ENCODE results near the gene ARHGAP9.
"Not testable (repeated sequence)": the region's sequence is repeated elsewhere in the genome, so short reads cannot be mapped to it uniquely, and the experiment has no call there.

The ARHGAP9 gene

DNA sequence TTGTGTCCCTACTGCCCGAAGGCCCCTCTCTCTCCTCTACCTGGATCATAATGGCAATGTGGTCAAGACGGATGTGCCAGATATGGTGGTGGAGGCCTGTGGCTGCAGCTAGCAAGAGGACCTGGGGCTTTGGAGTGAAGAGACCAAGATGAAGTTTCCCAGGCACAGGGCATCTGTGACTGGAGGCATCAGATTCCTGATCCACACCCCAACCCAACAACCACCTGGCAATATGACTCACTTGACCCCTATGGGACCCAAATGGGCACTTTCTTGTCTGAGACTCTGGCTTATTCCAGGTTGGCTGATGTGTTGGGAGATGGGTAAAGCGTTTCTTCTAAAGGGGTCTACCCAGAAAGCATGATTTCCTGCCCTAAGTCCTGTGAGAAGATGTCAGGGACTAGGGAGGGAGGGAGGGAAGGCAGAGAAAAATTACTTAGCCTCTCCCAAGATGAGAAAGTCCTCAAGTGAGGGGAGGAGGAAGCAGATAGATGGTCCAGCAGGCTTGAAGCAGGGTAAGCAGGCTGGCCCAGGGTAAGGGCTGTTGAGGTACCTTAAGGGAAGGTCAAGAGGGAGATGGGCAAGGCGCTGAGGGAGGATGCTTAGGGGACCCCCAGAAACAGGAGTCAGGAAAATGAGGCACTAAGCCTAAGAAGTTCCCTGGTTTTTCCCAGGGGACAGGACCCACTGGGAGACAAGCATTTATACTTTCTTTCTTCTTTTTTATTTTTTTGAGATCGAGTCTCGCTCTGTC lies 22.8 kb downstream of the ARHGAP9 start:
- DNase-seq (ENCODE audit: low spot score), result no peak

DNA sequence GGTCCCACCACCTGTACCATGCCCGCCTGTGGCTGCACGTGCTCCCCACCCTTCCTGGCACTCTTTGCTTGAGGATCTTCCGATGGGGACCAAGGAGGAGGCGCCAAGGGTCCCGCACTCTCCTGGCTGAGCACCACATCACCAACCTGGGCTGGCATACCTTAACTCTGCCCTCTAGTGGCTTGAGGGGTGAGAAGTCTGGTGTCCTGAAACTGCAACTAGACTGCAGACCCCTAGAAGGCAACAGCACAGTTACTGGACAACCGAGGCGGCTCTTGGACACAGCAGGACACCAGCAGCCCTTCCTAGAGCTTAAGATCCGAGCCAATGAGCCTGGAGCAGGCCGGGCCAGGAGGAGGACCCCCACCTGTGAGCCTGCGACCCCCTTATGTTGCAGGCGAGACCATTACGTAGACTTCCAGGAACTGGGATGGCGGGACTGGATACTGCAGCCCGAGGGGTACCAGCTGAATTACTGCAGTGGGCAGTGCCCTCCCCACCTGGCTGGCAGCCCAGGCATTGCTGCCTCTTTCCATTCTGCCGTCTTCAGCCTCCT lies 23.4 kb downstream of the ARHGAP9 start:
- DNase-seq (ENCODE audit: low spot score), result peak; percentile 42

DNA sequence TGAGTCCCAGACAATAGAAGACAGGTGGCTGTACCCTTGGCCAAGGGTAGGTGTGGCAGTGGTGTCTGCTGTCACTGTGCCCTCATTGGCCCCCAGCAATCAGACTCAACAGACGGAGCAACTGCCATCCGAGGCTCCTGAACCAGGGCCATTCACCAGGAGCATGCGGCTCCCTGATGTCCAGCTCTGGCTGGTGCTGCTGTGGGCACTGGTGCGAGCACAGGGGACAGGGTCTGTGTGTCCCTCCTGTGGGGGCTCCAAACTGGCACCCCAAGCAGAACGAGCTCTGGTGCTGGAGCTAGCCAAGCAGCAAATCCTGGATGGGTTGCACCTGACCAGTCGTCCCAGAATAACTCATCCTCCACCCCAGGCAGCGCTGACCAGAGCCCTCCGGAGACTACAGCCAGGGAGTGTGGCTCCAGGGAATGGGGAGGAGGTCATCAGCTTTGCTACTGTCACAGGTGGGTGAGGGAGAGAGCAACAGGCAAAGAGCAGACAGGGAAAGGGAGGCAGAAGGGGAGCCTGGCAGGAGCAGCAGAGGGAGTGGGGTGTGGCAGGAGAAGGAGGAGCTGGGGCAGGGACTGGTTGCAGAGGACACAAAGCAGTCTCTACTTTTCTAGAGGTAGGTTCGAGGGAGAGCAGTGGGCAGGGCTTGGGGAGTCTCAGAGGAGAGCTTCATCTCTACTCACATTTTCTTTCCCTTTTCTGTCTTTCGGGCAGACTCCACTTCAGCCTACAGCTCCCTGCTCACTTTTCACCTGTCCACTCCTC lies 24.1 kb downstream of the ARHGAP9 start:
- no peak for DNase-seq (ENCODE audit: low spot score)

DNA sequence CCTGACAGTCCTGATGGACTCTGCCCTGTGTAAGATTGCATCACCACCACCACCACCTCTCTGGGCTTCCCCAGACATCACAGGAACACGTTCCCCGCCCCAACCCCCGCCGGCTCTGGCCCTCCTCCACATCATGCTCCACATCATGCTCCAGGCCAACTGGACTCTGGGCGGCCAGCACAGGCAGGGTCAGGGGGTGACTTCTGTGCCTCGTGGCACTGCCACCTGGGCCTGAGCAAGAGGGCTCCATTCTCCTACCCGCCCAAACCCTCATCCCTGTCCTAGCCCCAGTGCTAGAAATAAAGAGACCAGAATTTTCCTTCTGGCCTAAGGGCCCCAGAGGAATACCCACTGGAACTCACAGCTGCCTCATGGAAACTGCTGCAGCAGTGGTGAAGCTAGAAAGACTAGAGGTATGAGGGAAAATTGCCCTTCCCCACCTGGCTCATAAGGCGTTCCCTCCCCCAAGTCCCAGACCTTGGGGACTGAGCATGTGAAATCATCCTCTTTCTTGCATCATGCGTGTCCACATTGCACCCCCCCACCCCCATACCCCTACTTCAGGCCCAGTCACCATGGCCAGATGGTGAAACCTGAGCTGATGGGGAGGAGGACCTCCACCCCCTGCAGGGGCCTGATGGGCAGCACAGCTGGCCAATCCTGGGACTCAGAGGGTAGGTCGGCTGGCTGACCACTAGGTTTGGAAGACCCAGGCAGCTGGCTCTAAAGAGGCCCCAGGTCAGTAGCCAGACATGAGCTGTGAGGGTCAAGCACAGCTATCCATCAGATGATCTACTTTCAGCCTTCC lies 24.9 kb downstream of the ARHGAP9 start, which contains the start of gene INHBE:
Gene INHBE (plus strand): TSS at position 742 of the 808 bp plus-strand sequence. CDS start 230 bp downstream, outside the sequence.
- DNase-seq (ENCODE audit: low spot score), result peak; percentile 86

DNA sequence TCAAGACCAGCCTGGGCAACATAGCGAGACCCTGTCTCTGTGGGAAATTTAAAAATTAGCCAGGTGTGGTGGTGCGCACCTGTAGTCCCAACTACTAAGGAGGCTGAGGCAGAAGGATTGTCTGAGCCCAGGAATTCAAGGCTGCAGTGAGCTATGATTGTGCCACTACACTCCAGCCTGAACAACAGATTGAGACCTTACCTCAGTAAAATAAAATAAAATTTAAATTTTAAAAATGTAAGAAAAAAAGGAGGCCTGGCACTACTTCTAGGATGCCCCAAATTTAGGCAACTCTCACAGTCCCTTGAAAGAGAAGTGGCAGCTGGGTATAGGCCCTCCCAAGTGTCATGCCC lies 25.5 kb downstream of the ARHGAP9 start:
- no peak for DNase-seq (ENCODE audit: low spot score)

DNA sequence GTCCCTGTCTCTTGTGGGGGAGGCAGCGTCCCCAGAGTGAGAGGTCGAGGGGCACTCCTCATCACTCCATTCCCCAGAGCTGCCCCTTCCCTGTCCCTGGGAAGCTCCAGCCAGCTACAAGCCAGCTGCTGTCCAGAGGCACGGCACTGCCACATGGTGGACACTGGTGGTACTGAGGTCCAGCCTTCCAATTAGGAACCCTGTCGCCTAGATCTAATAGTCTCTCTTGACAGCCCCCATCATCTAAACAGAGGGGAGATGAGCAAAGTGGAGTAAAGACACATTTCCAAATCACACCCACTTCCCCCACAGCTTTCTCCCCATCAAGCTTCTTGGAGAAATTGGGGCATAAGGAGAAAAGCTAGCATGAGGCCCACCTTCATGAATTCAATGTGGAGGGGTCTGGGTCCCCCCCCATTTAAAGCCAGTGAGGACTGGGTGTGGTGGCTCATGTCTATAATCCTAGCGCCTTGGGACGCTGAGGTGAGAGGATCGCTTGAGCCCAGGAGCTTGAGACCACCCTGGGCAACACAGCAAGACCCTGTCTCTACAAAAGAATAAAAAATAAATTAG lies 26.6 kb downstream of the ARHGAP9 start:
- DNase-seq (ENCODE audit: low spot score), result peak; percentile 83

DNA sequence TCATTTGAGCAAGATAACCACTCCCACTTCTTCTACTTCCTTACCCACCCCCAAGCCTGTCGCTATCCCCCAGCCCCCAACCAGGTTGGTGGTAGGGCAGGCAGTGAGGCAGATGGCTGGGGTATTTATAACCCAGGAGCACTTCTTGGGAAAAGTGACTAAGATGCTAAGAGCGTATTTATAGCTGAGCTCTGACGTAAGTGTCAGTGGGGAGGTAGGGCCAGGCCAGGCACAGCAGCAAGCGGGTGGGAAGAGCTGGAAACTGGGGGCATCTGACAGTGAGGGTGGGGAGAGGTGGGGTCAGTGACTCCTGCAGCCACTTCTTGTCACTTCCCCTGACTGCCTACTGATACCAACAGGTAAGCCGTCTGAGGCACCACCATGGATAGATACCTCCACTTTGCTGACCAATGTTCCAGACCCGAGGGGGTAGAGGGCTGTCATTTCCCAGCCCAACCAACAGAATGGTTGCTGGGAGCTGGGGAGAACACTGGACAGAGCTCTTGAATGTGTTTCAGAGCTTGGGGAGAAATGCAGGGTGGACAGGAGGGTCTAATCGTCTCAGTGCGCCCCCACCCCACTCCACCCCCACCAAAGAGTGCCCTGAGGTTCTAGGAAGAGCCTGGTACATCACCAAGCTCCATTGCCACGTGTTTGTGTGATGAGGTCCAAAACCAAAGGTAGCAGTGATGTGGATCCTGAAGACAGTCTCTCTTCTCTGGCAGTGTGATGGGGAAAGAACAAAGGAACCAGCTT lies 27.3 kb downstream of the ARHGAP9 start:
- peak; percentile 78 for DNase-seq (ENCODE audit: low spot score)

DNA sequence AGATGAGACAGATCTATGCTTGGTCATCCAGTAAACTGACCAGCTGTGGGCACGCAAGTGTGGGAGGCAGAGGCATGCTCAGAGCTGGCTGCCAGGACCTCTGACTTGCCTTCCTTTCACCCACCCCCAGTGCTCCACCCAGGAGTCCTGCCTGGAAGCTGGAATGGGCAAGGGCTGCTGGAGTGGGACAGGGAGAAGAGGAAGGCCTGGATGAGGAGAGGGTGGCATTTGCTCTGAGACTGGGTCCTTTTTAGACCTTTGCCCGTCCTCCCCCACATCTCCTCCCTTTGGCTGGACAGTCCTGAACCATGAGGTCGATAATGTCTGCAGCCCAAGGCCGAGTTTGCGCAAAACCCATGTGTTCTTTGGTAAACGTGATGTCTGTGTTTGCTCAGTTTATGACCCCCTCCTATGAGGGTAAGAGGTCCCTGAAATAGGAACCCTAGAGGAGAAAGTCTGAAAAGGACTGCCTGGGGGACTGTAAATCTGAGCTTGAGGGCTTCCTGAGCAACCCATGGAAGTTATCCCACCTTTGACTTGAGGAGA lies 28.4 kb downstream of the ARHGAP9 start:
- peak; percentile 29 for DNase-seq (ENCODE audit: low spot score)

DNA sequence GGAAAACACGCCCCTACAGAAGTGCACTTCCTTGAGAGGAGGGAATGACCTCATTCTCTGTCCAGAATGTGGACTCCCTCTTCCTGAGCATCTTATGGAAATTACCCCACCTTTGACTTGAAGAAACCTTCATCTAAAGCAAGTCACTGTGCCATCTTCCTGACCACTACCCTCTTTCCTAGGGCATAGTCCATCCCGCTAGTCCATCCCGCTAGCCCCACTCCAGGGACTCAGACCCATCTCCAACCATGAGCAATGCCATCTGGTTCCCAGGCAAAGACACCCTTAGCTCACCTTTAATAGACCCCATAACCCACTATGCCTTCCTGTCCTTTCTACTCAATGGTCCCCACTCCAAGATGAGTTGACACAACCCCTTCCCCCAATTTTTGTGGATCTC lies 29.6 kb downstream of the ARHGAP9 start:
- DNase-seq (ENCODE audit: low spot score), result no peak

DNA sequence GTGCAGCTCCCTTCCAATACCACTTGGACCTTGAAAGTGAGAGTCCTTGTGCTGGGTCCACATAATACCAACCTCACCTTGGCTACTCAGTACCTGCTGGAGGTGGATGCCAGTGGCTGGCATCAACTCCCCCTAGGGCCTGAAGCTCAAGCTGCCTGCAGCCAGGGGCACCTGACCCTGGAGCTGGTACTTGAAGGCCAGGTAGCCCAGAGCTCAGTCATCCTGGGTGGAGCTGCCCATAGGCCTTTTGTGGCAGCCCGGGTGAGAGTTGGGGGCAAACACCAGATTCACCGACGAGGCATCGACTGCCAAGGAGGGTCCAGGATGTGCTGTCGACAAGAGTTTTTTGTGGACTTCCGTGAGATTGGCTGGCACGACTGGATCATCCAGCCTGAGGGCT lies 30.3 kb downstream of the ARHGAP9 start:
- DNase-seq (ENCODE audit: low spot score), result no peak

DNA sequence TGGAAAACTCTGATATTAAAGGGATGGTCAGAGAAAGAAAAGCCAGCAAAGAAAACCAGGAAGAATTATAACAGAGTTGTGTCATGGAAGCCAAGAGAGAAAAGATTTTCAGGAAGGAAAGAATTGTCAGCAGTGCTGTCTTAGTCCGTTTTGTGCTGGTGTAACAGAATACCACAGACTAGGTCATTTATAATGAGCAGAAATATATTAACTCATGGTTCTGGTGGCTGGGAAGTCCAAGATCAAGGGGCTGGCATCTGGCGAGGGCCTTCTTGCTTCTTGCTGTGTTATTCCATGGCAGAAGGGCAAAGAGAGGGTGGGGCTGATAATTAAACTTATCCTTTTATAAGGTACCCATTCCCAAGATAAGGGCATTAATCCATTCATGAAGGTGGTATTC lies 31.0 kb downstream of the ARHGAP9 start:
- no peak for DNase-seq (ENCODE audit: low spot score)

DNA sequence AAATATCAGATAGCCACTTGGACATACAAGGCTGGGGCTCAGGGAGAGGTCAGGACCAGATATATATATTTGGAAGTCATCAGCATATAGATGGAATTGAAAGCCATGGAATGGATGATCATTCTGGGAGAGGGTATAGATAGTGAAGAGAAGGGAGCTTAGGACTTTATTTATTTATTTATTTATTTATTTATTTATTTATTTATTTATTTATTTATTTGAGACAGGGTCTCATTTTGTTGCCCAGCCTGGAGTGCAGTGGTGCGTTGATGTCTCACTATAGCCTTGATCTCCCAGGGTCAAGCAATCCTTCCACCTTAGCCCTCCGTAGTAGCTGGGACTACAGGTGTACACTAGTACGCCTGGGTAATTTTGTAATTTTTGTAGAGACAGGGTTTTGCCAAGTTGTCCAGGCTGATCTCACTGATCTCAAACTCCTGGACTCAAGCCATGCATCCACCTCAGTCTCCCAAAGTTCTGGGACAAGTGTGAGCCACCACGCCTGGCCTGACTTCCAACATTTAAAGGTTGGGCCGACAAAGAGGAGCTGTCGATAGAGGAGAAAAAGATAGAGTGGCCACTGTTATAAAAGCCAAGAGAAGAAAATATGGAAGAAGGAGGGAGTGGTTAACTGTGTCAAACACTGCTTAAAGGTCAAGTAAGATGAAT lies 33.2 kb downstream of the ARHGAP9 start:
- DNase-seq (ENCODE audit: low spot score), result no peak

DNA sequence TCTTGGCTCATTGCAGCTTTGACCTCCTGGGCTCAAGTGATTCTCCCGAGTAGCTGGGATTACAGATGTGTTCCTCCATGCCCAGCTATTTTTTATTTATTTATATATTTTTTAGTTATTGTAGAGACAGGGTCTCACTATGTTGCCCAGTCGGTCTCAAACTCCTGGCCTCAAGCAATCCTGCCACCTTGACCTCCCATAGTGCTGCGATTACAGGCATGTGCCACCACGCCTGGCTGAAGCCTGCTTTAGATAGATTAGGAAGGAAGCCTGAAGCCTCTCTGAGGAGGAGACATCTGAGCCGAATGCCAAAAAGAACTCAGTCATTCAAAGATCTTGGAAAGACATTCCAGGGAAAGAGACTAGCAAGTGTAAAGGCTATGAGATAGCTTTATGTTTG lies 34.9 kb downstream of the ARHGAP9 start:
- DNase-seq (ENCODE audit: low spot score), result no peak

DNA sequence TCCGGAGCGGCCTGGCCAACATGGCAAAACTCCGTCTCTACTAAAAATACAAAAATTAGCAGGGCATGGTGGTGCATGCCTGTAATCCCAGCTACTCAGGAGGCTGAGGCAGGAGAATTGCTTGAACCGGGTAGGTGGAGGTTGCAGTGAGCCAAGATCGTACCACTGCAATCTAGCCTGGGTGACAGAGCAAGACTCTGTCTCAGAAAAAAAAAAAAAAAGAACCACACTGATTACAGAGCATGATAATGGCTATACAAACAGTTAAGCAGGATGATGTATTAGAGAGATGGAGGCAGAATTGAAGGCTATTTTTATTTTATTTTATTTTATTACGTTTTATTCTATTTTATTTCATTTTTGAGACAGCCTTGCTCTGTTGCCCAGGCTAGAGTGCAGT lies 35.3 kb downstream of the ARHGAP9 start:
- DNase-seq (ENCODE audit: low spot score), result not testable (repeated sequence)

DNA sequence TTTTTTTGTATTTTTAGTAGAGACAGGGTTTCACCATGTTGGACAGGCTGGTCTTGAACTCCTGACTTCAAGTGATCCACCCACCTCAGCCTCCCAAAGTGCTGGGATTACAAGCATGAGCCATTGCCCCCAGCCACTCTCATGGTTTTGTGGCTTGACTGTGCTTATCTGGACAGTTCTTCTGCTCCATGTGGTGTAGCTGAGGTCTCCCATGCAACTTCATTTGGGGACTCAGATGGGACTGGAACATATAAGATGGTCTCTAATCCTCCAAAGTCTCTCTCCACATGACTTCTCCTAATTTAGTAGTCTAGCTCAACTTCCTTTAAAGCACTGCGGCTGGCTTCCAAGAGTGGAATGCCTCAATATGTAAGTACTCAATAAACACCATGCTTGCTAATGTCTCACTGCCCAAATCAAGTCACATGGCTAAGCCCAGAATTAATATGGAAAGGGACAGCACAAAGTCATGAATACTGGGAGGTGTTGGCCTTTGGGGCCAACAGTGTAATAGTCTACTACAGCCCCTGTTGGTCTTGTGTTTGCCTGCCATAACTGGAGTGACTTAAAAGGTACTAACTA lies 37.7 kb downstream of the ARHGAP9 start:
- no peak for DNase-seq (ENCODE audit: low spot score)

DNA sequence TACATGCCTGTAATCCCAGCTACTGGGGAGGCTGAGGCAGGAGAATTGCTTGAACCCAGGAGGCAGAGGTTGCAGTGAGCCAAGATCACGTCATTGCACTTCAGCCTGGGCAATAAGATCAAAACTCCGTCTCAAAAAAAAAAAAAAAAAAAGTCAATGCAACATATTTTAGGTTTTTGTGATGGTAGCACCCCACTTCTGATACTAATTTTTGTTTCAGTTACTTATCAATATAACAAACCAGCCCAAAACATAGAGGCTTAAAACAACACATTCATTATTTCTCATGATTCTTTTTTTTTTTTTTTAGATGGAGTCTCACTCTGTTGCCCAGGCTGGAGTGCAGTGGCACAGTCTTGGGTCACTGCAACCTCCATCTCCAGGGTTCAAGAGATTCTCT lies 38.3 kb downstream of the ARHGAP9 start:
- not testable (repeated sequence) for DNase-seq (ENCODE audit: low spot score)

DNA sequence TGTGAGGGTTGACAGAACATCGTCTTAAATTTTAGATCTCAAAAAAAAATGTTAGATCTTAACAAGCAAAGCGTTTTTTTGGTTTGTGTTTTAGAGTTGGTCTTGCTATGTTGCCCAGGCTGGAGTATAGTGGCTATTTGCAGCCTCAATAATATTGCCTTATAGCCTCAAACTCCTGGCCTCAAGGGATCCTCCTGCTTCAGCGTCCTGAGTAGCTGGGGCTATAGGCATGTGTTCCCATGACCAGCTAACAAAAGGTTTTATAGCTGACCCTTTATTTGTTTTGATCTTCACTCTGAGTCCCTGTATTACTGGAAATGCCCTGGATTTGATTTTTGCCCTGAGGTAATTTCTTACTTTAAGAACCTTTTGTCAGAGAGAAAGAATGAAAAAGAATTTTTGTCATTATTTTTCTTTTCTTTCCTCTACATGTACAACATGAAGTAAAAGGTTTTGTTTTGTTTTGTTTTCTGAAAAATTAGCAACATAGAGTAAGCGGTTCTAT lies 39.9 kb downstream of the ARHGAP9 start:
- no peak for DNase-seq (ENCODE audit: low spot score)

DNA sequence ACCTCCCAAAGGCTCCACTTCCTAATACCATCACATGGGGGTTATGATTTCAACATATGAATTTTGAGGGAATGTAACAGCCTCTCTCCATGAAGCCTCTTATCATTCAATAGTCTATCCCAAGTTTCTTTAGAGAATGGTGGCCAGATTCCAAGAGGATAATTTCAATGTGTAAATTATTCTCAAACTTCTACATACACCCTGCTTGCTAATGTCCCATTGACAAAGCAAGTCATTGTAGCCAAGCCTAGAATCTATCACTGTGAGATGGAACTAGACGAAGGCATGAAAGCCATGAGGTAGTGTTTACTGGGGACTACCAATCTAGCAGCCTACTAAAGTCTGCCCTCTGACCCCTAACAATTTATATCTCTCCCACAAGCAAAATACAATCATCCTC lies 41.3 kb downstream of the ARHGAP9 start:
- no peak for DNase-seq (ENCODE audit: low spot score)

DNA sequence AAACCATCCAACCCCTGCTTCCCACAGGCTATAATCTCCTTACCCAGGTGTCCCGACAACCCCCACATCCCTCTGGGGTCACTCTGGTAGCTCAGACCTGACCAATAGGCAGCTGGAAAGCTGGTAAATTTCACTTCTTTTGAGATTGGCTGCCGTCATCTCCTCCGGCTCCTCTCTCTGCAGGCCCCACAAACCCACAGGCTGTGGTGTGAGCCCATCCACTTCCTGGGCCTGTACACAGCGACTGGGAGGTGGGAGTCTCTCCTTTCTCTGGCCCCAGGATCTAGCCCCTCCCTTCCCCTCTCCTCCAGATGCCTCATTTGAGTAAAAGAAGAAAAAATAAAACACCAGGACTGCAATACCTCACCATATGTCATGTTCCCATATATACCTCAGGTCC lies 44.4 kb downstream of the ARHGAP9 start:
- DNase-seq (ENCODE audit: low spot score), result no peak

All from GM03348 (cell line).